Measurements from ENCODE around the gene LSG1.

GRCh38 chr3:194632226-194632808, 39.7 kb downstream of the LSG1 start:
- TF ChIP-seq, protein P1, sequence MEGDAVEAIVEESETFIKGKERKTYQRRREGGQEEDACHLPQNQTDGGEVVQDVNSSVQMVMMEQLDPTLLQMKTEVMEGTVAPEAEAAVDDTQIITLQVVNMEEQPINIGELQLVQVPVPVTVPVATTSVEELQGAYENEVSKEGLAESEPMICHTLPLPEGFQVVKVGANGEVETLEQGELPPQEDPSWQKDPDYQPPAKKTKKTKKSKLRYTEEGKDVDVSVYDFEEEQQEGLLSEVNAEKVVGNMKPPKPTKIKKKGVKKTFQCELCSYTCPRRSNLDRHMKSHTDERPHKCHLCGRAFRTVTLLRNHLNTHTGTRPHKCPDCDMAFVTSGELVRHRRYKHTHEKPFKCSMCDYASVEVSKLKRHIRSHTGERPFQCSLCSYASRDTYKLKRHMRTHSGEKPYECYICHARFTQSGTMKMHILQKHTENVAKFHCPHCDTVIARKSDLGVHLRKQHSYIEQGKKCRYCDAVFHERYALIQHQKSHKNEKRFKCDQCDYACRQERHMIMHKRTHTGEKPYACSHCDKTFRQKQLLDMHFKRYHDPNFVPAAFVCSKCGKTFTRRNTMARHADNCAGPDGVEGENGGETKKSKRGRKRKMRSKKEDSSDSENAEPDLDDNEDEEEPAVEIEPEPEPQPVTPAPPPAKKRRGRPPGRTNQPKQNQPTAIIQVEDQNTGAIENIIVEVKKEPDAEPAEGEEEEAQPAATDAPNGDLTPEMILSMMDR (IDR thresholded peaks at IDR 0.05) = no peak
- TF ChIP-seq POLR2A (IDR thresholded peaks at IDR 0.05) = no peak
